GM21619 (cell line): Measurements from ENCODE around the gene SDCCAG8.

Experiments used
- ATAC-seq: cut with Tn5 transposase; IDR thresholded peaks from one replicate; pipeline ENCODE4 v1.9.1; 2021; ENCODE audit not compliant: unreplicated experiment

SDCCAG8 gene

GRCh38 chr1:243280571-243281129, 24.8 kb downstream of the SDCCAG8 start:
- no peak for ATAC-seq

DNA sequence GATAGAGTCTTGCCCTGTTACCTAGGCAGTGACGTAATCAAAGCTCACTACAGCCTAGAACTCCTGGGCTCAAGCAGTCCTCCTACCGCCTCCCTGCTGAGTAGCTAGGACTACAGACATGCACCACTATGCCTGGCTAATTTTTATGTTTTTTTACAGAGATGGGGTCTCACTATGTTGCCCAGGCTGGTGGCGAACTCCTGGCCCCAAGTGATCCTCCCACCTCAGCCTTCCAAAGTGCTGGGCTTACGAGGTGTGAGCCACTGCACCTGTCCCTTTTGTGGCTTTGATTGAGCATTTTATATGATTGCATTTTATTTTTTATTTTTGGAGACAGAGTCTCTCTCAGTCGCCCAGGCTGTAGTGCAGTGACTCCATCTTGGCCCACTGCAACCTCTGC, 25.8 kb downstream of the SDCCAG8 start:
- ATAC-seq: no peak

- no peak for ATAC-seq
Observed at GRCh38 chr1:243286409-243287122, 30.7 kb downstream of the SDCCAG8 start.

DNA sequence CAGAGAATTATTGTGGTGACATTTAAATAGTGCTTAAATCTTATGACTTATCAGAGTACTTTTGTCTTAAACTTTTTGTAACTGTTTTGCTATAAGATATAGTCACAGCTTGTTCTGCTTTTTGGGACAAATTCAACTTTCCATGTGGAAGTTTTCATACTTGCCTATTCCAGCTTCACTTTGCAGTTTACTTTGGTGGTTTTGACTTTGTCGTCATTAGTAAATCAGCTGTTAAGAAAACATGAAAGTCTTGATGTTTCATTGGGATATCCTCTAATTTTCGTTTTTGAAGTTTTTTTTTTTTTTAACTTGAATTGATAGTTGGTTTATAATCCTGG, 31.3 kb downstream of the SDCCAG8 start:
- no peak for ATAC-seq

DNA sequence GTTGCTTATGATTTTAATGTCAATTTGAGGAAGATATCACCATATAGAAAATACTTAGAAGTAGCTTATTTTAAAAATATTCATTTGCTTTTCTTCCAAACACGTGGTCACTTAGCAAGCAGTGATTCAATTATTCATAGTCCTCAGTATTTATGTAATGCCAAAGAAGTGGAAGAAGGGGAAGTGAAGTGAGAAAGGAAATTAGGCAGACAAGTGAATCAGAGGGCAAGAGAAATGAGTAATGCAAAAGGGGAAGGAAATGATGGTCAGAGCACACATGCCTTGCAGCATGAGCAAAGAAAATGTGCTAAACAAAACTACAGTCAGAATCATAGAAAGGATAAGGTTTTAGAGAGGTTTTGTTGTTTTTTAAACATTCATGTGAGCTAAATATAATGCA, 31.8 kb downstream of the SDCCAG8 start:
- ATAC-seq: peak; percentile 98

- ATAC-seq: no peak
Observed at GRCh38 chr1:243288062-243288461, 32.2 kb downstream of the SDCCAG8 start.

DNA sequence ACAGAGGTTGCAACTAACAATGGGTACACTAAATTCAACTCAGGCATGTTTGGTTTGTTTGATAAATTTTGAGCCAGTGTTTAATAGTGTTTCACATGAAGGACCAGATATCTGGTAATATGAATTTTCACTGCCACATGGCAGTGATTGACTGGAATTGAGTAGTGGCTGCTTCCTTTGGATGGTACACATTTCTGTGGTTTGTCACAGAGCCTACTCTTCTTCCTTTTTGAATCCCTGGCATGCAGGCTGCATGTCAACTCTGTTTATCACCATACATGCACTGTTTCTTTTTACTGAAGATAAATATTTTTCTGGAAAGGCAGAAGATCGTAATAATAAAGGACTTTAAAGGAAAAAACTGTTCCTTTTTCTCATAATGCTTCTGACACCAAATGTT, 35.5 kb downstream of the SDCCAG8 start:
- no peak for ATAC-seq

DNA sequence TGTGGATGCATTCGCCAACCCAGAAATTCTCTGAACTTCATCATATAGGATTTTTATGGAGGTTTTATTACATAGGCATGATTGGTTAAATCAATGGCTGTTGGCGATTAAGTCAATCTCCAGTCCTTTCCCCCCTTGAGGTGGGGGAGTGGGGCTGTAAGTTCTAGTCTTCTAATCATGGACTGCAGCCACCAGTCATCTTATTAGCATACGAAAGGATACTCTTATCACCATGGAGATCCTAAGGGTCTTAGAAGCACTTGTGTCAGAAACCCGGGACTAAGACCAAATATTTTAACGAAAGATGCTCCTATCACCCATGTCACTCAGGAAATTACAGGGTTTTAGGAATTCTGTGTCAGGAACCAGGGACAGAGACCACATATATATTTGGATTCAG, 36.3 kb downstream of the SDCCAG8 start:
- no peak for ATAC-seq

DNA sequence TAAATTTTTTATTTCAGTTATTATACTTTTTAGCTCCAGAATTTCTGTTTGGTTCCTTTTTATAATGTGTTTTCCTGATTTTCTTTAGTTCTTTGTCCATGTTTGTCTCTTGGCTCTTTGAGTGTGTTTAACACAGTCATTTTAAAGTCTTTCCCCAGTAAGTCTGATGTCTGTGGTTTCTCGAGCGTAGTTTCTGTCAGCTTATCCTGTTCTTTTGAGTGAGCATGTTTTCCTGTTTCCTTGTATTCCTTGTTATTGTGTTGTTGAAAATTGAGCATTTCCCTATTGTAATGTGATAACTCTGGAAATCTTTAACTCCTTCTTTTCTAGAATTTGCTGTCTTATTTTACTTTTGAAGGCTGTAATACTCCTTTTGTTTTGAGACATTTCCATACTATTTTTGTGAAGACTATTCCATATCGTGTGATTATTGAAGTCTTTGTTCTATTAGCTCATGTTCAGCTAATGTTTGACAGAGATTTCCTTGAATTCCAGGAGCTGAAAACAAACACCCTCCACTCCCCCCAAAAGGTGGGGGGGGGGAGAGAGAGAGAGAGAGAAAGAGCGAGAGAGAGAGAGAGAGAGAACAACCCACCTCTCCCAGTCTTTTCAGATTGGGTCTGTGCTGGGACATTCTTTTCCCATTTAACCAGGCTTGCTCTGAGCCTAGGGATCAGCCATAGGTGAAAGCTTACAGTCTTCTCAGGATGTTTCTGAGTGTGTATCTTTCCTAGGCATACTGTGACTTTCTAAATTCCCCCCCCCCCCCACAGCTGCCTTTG, 38.3 kb downstream of the SDCCAG8 start:
- no peak for ATAC-seq

GRCh38 chr1:243294723-243295121, 38.9 kb downstream of the SDCCAG8 start:
- ATAC-seq: no peak

DNA sequence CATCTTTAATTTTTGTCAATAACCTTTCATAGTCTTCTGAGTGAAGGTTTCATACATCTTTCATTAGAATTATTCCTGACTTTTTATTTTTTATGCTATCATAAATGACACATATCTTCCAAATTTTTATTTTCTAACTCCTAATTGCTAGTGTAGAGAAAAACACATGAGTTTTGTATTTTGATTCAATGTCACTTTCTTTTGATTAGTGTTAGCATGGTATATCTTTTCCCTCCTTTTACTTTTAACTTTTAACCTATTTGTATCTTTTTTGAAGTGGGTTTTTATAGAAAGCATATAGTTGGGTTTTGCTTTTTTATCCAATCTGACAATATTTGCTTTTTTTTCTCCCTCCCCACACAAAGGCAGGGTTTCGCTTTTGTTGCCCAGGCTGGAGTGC, 43.2 kb downstream of the SDCCAG8 start:
- ATAC-seq: no peak

DNA sequence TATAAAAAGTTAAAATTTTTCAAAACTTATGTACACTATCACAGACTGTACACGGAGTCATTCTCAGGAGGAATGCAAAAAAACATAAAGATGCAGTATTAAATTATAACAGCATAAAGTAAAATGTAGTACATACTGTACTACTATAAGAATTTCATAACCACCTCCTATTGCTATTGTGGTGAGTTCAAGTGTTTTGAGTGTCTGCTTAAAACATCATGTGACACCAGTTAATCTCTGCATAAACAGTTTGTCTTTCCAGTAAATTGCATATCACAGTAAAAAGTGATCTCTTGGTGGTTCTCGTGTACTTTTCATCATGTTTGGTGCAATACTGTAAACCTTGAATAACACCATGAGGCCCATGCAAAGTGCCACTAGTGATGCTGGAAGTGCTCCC, 45.2 kb downstream of the SDCCAG8 start:
- no peak for ATAC-seq

DNA sequence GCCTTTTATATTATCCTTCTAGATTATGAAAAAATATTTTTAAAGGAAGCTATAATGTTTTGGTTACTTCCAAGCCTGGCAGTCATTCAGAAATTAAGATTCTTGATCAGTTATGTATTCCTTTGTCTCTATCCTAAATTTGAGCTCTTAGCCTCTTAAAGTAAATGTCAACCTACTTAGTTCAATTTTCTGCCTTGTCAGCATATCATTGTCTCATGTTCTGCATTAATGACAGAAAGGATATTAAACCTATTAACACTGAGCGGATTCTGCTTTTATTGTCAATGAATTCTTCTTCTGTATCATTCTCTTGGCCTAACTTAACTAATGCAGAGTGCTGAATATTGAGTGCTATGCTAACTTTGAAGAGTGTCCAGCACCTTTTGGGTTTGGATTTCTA, 56.0 kb downstream of the SDCCAG8 start:
- ATAC-seq: no peak

- peak; percentile 22 for ATAC-seq
Observed at GRCh38 chr1:243312952-243313634, 57.3 kb downstream of the SDCCAG8 start.

DNA sequence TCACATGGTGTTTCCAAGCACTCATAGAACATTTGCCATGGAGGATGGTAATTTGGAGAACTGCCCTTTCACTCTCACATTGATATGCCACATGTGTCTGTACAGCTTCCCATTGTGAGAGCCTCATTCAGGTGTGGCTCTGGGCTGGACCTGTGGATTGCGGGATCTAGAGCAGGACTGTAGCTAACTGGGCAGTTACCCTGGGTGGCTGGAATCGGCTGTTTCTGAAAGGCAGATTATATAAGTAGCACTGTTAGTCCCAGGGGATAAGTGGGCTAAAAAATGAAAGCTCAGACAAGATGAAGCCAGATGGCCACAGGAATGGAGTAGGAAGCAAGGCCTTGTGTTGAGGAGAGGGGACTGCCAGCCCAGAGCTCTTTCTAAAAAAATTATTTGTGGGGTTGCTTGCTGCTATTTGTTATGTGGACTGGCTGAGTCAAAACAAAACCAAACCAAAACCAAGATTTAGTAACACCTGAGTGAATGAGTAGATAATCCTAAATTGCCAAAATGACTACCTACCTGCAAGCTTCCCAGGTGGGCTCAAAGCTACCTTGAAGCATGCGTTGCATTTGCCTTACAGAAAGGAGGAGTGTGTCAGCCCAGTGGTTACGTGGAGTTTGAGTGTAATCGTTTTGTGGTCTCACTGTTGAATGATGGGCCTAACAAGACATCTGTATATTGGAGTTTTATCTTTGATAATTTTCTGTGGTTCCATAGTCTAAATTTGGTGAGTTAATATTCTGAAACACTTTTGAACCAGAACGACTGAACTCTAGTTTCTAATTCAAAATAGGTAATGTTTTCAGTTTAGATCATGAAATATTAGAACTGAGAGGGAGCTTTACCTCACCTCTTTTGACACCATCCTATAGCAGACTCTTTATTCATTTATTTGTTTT, 58.0 kb downstream of the SDCCAG8 start:
- peak; percentile 80 for ATAC-seq

- ATAC-seq: no peak
Observed at GRCh38 chr1:243315455-243315854, 59.6 kb downstream of the SDCCAG8 start.

GRCh38 chr1:243315893-243316292, 60.1 kb downstream of the SDCCAG8 start:
- ATAC-seq: no peak

DNA sequence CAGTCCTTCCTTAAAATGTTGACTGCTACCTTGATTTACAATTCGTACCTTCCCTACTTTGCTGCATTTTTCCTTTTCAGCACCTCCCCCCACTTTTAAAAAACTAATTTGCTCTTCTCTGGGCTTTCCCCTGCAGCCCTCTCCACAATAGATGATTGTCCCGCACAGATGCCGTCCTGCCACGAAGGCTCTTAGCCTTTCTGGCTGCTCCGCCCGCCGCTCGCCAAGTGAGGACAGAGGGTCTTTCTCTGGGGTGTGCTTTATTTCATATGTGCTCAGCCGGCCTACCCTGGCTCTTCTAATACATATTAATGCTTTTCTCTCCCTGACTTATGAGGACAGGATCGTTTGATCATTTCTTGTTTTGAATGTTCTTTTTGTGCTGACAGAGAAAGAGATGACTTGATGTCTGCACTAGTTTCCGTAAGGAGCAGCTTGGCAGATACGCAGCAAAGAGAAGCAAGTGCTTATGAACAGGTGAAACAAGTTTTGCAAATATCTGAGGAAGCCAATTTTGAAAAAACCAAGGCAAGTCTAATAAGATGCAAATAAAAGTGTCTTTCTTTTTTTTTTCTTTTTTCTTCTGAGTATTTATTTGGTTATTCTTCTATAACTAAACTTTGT, 60.6 kb downstream of the SDCCAG8 start:
- no peak for ATAC-seq

GRCh38 chr1:243320224-243320623, 64.4 kb downstream of the SDCCAG8 start:
- ATAC-seq: no peak

- no peak for ATAC-seq
Observed at GRCh38 chr1:243322326-243322725, 66.5 kb downstream of the SDCCAG8 start.
